Sigmoid colon (tissue), 7 donors: Measurements from ENCODE around the gene SIK2. TPM values are rescaled to one million over a fixed set of nuclear protein-coding genes. Genes with fewer than 3 reads are reported as not detected.

Experiments used
- DNase-seq: peaks from one replicate; pipeline ENCODE4 v3.0.0-alpha.2; 2019
- H3K27ac ChIP-seq, 4 donors: fragments of 200-600 bp; sonication (generic); one replicate each; pipeline ENCODE4 v1.5.1; 2016 to 2019; ENCODE audit warnings: mild to moderate bottlenecking in 1 of 4
- H3K27me3 ChIP-seq, 3 donors: fragments of 200-600 bp; sonication (generic); one replicate each; pipeline ENCODE4 v1.5.1; 2019; ENCODE audit warnings: mild to moderate bottlenecking in 1 of 3
- H3K36me3 ChIP-seq, 4 donors: fragments of 200-600 bp; sonication (generic); one replicate each; pipeline ENCODE4 v1.5.1; 2016 to 2019
- H3K4me1 ChIP-seq, 4 donors: fragments of 200-600 bp; sonication (generic); one replicate each; pipeline ENCODE4 v1.5.1; 2017 to 2019
- H3K4me3 ChIP-seq, 4 donors: fragments of 200-600 bp; sonication (generic); one replicate each; pipeline ENCODE4 v1.5.1; 2017 to 2019; ENCODE audit warnings: mild to moderate bottlenecking in 2 of 4, moderate library complexity in 1 of 4
- H3K9me3 ChIP-seq, 4 donors: fragments of 200-600 bp in 3 of 4; sonication (generic) in 3 of 4; one replicate each; pipeline versions ENCODE4 v1.5.1 to v1.6.1; 2013 to 2019
- EP300 ChIP-seq, 4 donors: sonication (generic); formaldehyde crosslinking; IDR thresholded peaks; one replicate each; pipeline ENCODE4 v1.6.1; 2017; ENCODE audit warnings: antibody characterized with exemption in 4 of 4
- POLR2A ChIP-seq, 2 donors: fragments of 450-650 bp; IDR thresholded peaks; one replicate each; pipeline ENCODE4 v1.6.1; 2016; ENCODE audit warnings: antibody characterized with exemption in 2 of 2, mild to moderate bottlenecking in 2 of 2, moderate library complexity in 2 of 2
- POLR2AphosphoS5 ChIP-seq, 4 donors: sonication (generic); formaldehyde crosslinking; IDR thresholded peaks; one replicate each; pipeline ENCODE4 v1.6.1; 2017; ENCODE audit warnings: antibody characterized with exemption in 4 of 4
- WGBS, 2 donors: extraction: QIAGEN DNeasy Blood & Tissue Kit; methylation state at CpG; one replicate each; pipeline ENCODE4 v1.1.7; 2013; 5-methylcytosine and 5-hydroxymethylcytosine counted together
- intact Hi-C: fragments of 100-400 bp; cut with DNase I; formaldehyde crosslinking; loops from one replicate; pipeline ENCODE4 v1.15.1; 2023
- polyA plus RNA-seq, 3 donors: library from polyadenylated mRNA; stranded (reverse); fragments of 200-250 nt; gene quantifications; one replicate each; pipeline ENCODE4 v1.2.3, GENCODE V29; 2013
- total RNA-seq, 4 donors: library from RNA; depleted of rRNA; stranded (reverse); fragments of >200 nt; gene quantifications; one replicate each; pipeline ENCODE4 v1.1.0, GENCODE V29; 2016
- TF ChIP-seq, protein P1 (sequence below), 4 experiments: fragments of 450-650 bp in 3 of 4; fragments of 200-600 bp in 1 of 4; IDR thresholded peaks; one replicate each; pipeline ENCODE4 v1.5.1; 2016 to 2019; ENCODE audit warnings: antibody characterized with exemption in 4 of 4, mild to moderate bottlenecking in 3 of 4, moderate library complexity in 2 of 4
- donor health status: healthy with polysubstance abuse.
- donor health status: Bipolar disorder and iron deficiency.
- donor health status: healthy.

Gene SIK2
- total and polyA plus RNA-seq, 7 donors: 4.8 to 14.1 (median 10.7) TPM

DNA sequence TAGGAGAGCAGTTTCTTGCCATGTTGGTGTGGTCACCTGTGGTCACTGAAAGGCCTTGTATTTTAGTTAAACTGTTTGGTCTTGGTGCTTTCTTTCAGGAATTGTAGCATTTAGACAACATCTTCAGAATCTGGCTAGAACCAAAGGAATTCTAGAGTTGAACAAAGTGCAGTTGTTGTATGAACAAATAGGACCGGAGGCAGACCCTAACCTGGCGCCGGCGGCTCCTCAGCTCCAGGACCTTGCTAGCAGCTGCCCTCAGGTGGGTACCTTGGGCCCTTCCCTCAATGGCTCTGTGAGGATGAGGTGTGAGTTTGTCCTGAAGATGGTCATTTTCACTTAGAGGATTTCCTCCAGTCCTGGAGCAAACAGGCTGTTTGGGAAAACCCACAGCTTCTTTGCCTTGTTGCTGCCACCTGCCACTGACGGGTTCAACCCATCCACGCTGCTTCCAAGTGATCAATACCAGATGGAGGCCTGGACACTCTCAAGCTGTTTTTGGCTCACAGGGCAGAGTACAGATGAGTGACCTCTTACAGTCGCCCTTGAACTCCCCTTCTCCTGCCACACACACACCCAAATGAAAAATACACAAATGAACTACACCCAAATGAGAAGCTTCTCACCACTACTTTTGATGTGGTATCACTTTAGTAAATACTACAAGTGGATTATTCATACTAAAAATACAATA lies 118.7 kb downstream of the SIK2 start:
- no peak overlapping the region for H3K27ac ChIP-seq
- TF ChIP-seq POLR2A (IDR thresholded peaks at IDR 0.05): no peak
- TF ChIP-seq EP300 (IDR thresholded peaks at IDR 0.05): no peak
- no peak for TF ChIP-seq POLR2AphosphoS5 (IDR thresholded peaks at IDR 0.05)
- TF ChIP-seq, protein P1, sequence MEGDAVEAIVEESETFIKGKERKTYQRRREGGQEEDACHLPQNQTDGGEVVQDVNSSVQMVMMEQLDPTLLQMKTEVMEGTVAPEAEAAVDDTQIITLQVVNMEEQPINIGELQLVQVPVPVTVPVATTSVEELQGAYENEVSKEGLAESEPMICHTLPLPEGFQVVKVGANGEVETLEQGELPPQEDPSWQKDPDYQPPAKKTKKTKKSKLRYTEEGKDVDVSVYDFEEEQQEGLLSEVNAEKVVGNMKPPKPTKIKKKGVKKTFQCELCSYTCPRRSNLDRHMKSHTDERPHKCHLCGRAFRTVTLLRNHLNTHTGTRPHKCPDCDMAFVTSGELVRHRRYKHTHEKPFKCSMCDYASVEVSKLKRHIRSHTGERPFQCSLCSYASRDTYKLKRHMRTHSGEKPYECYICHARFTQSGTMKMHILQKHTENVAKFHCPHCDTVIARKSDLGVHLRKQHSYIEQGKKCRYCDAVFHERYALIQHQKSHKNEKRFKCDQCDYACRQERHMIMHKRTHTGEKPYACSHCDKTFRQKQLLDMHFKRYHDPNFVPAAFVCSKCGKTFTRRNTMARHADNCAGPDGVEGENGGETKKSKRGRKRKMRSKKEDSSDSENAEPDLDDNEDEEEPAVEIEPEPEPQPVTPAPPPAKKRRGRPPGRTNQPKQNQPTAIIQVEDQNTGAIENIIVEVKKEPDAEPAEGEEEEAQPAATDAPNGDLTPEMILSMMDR (IDR thresholded peaks at IDR 0.05): no peak
- H3K4me1 ChIP-seq: peaks cover 0 to 20% (median 18%) of the 10 kb centered on the region in 4 donors
- peaks cover 36 to 64% (median 55%) of the 10 kb centered on the region in 4 donors for H3K36me3 ChIP-seq
- H3K9me3 ChIP-seq: no peaks in the 10 kb centered on the region
- 92 to 93% methylated on average over 7 of the region's 7 CpGs for WGBS, 2 donors
- no peak for DNase-seq
- intact Hi-C loops: no loop called here
- no peak overlapping the region for H3K4me3 ChIP-seq
- H3K27me3 ChIP-seq: no peaks in the 10 kb centered on the region

DNA sequence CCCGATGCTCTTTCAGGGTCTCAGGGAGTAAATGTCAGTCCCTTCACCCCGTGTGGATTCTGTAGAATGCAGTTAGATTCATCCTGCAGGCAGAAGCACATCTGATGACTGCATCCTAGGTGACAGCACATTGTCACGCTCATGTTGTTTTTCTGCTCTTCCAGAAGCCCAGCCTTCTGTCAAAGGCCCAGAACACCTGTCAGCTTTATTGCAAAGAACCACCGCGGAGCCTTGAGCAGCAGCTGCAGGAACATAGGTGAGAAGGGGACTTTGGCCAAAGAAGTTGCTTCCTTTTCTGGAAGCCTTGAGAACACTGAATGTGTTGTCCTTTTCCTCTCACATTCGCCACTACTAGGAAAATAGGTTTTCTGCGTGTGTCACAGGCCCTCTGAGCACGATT lies 120.3 kb downstream of the SIK2 start:
- Histone ChIP-seq H3K9me3 (no peaks in the 10 kb centered on the region), H3K36me3 (peaks cover 37 to 78% (median 57%) of the 10 kb centered on the region in 4 donors), H3K4me3 (no peak overlapping the region), H3K4me1 (peaks cover 0 to 19% (median 17%) of the 10 kb centered on the region in 4 donors), H3K27me3 (no peaks in the 10 kb centered on the region), H3K27ac (no peak overlapping the region)
- no peak for DNase-seq
- 30 to 76% methylated on average over 8 of the region's 8 CpGs for WGBS, 2 donors
- TF ChIP-seq POLR2AphosphoS5 (IDR thresholded peaks at IDR 0.05) (no peak), POLR2A (IDR thresholded peaks at IDR 0.05) (no peak), EP300 (IDR thresholded peaks at IDR 0.05) (no peak)
- TF ChIP-seq, protein P1 (IDR thresholded peaks at IDR 0.05): no peak
- intact Hi-C loops: no loop called here

DNA sequence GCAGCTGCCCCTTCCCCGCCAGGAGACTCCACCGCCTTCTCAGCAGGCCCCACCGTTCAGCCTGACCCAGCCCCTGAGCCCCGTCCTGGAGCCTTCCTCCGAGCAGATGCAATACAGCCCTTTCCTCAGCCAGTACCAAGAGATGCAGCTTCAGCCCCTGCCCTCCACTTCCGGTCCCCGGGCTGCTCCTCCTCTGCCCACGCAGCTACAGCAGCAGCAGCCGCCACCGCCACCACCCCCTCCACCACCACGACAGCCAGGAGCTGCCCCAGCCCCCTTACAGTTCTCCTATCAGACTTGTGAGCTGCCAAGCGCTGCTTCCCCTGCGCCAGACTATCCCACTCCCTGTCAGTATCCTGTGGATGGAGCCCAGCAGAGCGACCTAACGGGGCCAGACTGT lies 121.3 kb downstream of the SIK2 start:
- H3K4me1 ChIP-seq: peaks cover 0 to 8% (median 7%) of the 10 kb centered on the region in 4 donors
- intact Hi-C loops: no loop called here
- peaks cover 37 to 78% (median 57%) of the 10 kb centered on the region in 4 donors for H3K36me3 ChIP-seq
- TF ChIP-seq EP300 (IDR thresholded peaks at IDR 0.05): no peak
- TF ChIP-seq, protein P1 (IDR thresholded peaks at IDR 0.05): no peak
- no peak for TF ChIP-seq POLR2A (IDR thresholded peaks at IDR 0.05)
- no peak for TF ChIP-seq POLR2AphosphoS5 (IDR thresholded peaks at IDR 0.05)
- no peak overlapping the region for H3K27ac ChIP-seq
- 90 to 94% methylated on average over 15 of the region's 15 CpGs for WGBS, 2 donors
- no peak for DNase-seq
- H3K9me3 ChIP-seq: no peaks in the 10 kb centered on the region
- no peaks in the 10 kb centered on the region for H3K27me3 ChIP-seq
- no peak overlapping the region for H3K4me3 ChIP-seq

DNA sequence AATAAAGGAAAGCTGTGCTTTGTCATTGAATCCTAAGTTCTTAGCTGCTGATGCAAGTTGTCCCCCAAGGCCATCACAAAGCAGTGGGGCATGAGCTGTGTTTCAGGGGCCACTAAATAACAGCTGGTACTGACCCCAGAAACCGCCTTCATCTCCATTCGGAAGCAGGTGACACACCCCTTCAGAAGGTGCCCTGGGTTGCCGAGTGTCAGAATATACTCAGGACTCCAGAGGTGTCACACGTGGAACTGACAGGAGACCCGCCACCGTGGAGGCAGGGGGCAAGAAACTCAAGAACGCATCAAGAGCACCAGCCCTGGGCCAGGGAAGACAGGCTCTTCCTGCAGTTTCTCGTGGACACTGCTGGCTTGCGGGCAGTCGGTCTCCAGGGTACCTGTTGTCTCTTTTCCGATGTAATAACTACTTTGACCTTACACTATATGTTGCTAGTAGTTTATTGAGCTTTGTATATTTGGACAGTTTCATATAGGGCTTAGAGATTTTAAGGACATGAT lies 122.4 kb downstream of the SIK2 start:
- no peak for TF ChIP-seq EP300 (IDR thresholded peaks at IDR 0.05)
- no peak for TF ChIP-seq POLR2A (IDR thresholded peaks at IDR 0.05)
- TF ChIP-seq, protein P1 (IDR thresholded peaks at IDR 0.05): no peak
- no peak overlapping the region for H3K4me3 ChIP-seq
- H3K27ac ChIP-seq: no peak overlapping the region
- peaks cover 37 to 76% (median 57%) of the 10 kb centered on the region in 4 donors for H3K36me3 ChIP-seq
- no peaks in the 10 kb centered on the region for H3K9me3 ChIP-seq
- intact Hi-C loops: no loop called here
- WGBS, 2 donors: 96% methylated on average over 11 of the region's 11 CpGs
- no peak for DNase-seq
- no peaks in the 10 kb centered on the region for H3K27me3 ChIP-seq
- H3K4me1 ChIP-seq: peaks cover 0 to 4% (median 1%) of the 10 kb centered on the region in 4 donors
